Smooth muscle cell (in vitro differentiated cells): ENCODE results near the gene DNASE1L2. TPM values are rescaled to one million over a fixed set of nuclear protein-coding genes. Genes with fewer than 3 reads are reported as not detected.

ENCODE experiments used
- DNase-seq: peaks from one replicate; lab custom pipeline; 2025; ENCODE audit not compliant: unreplicated experiment; lab: John Stamatoyannopoulos, UW
- H2AFZ ChIP-seq: fragments of 200-600 bp; sonication (generic); 2 replicates; pipeline ENCODE4 v1.6.0; 2016; ENCODE audit warnings: antibody characterized with exemption, low read depth, mild to moderate bottlenecking
- H3F3A ChIP-seq: fragments of 200-600 bp; sonication (generic); 2 replicates; pipeline ENCODE4 v1.6.0; 2017; ENCODE audit warnings: antibody characterized with exemption, low read depth
- H3K27ac ChIP-seq: fragments of 200-600 bp; sonication (generic); 2 replicates; pipeline ENCODE4 v1.5.1; 2016; ENCODE audit warnings: low read depth, mild to moderate bottlenecking
- H3K27me3 ChIP-seq: fragments of 200-600 bp; sonication (generic); 2 replicates; pipeline ENCODE4 v1.6.1; 2016; ENCODE audit warnings: low read depth, mild to moderate bottlenecking
- H3K36me3 ChIP-seq: fragments of 200-600 bp; sonication (generic); 2 replicates; pipeline ENCODE4 v1.5.1; 2016; ENCODE audit warnings: low read depth
- H3K4me1 ChIP-seq: fragments of 200-600 bp; sonication (generic); 2 replicates; pipeline ENCODE4 v1.5.1; 2016; ENCODE audit warnings: low read depth
- H3K4me2 ChIP-seq: fragments of 200-600 bp; sonication (generic); 2 replicates; pipeline ENCODE4 v1.6.0; 2016; ENCODE audit warnings: mild to moderate bottlenecking
- H3K4me3 ChIP-seq: fragments of 200-600 bp; sonication (generic); 2 replicates; pipeline ENCODE4 v1.5.1; 2016; ENCODE audit warnings: mild to moderate bottlenecking
- H3K79me2 ChIP-seq: fragments of 200-600 bp; sonication (generic); 2 replicates; pipeline ENCODE4 v1.6.0; 2016; ENCODE audit warnings: low read depth, mild to moderate bottlenecking
- H3K9ac ChIP-seq: fragments of 200-600 bp; sonication (generic); 2 replicates; pipeline ENCODE4 v1.6.0; 2016; ENCODE audit warnings: low read depth
- H3K9me3 ChIP-seq: fragments of 200-600 bp; sonication (generic); replicated peaks from 2 replicates; pipeline ENCODE4 v1.5.1; 2016; ENCODE audit warnings: low read depth
- H4K20me1 ChIP-seq: fragments of 200-600 bp; sonication (generic); 2 replicates; pipeline ENCODE4 v1.6.0; 2016; ENCODE audit warnings: low read depth
- CTCF ChIP-seq: fragments of 200-600 bp; sonication (generic); IDR thresholded peaks from 2 replicates; pipeline ENCODE4 v1.5.1; 2017; ENCODE audit warnings: borderline replicate concordance, mild to moderate bottlenecking, antibody characterized with exemption; ENCODE audit not compliant: insufficient read depth, poor library complexity, severe bottlenecking
- WGBS: methylation state at CpG from one replicate; pipeline ENCODE4 v1.1.7; 2016; ENCODE audit warnings: low lambda C conversion rate; 5-methylcytosine and 5-hydroxymethylcytosine counted together
- microRNA counts: library from miRNA; unstranded; fragments of <30 nt; microRNA quantifications from one replicate; lab custom pipeline; 2016
- microRNA-seq: library from miRNA; unstranded; fragments of <30 nt; microRNA quantifications from one replicate; pipeline ENCODE4, GENCODE V29; 2016; ENCODE audit warnings: borderline number of aligned reads
- polyA plus RNA-seq: library from polyadenylated mRNA; unstranded; fragments of >200 nt; fragmentation: Nextera tagmentation; extraction: Ambion mirVana; gene quantifications from 2 replicates; pipeline ENCODE4 v1.2.1, GENCODE V29; 2016
- small RNA-seq: library from RNA; depleted of rRNA; stranded (forward); fragments of <200 nt; gene quantifications from one replicate; pipeline ENCODE3, GENCODE V24; 2014
- total RNA-seq: library from RNA; depleted of rRNA; stranded (reverse); fragments of >200 nt; gene quantifications from 2 replicates; pipeline ENCODE4 v1.2.3, GENCODE V29; 2014

Gene DNASE1L2
- total and polyA plus RNA-seq, 2 experiments from 2014 or later = 0.13 to 0.25 TPM

DNA sequence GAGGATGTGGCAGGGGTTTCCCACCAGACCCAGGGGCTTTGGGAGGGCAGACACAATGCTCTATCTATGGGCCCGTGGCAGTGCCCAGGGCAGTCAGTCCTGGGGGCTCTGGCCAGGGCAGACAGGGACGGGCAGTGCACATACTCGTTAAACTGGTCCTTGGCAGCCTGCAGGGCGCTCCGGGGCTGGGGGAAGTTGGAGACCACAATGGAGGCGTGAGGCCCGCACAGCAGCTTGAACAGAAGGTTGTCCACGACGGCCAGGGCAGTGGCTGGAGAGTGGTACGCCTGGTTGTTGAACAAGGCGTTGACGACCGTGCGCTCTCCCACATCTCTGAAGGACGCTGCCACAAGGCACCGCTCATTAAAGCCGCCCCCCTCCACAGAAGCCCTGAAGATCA lies 50.3 kb downstream of the DNASE1L2 start:
- TF ChIP-seq CTCF = no peak
- 92% methylated on average over 17 of the region's 17 CpGs for WGBS

DNA sequence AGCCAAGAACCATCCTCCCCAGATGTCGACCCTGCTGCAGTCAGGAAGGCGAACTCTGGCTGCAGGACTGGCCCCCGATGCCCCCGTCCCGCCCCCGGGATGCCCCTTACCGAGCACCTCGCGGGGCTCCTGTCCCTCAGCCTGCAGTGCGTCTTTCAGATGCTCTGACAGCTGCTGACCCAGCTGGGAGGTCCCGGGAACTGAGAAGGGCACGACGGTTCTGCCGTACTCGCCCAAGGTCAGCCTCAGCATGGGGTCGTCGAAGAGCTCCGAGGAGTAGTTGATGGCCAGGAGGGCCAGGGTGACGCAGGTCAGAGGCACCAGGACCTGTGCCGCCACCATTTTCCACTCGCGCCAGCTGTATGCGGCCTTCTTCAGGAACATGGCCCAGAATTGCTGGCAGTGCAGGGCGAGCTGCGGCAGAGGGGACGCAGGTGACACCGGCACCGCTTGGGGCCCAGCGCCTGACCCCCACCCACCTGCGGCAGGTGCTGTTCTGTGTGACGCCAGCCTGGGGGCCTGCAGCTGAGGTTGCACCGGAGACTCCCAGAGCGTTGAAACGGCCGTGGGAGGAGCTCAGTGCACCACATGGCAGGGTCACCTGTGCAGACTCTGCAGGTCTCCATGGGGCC lies 51.8 kb downstream of the DNASE1L2 start:
- H3K27ac ChIP-seq = no peak overlapping the region
- no peak for TF ChIP-seq CTCF
- WGBS = 92% methylated on average over 25 of the region's 35 CpGs
- DNase-seq = no peak
- H3K4me3 ChIP-seq = no peak overlapping the region
- H3K9ac ChIP-seq = no peak overlapping the region
- no peaks in the 10 kb centered on the region for H3K79me2 ChIP-seq
- H3K9me3 ChIP-seq = no peaks in the 10 kb centered on the region
- no peaks in the 10 kb centered on the region for H3K36me3 ChIP-seq
- H3F3A ChIP-seq = no peaks in the 10 kb centered on the region
- H2AFZ ChIP-seq = no peak overlapping the region
- H3K27me3 ChIP-seq = no peaks in the 10 kb centered on the region
- no peaks in the 10 kb centered on the region for H4K20me1 ChIP-seq
- no peaks in the 10 kb centered on the region for H3K4me1 ChIP-seq
- no peak overlapping the region for H3K4me2 ChIP-seq

More for the DNA sequence above, 50.3 kb downstream of the DNASE1L2 start:
- peaks cover 2% of the 10 kb centered on the region for H3K27me3 ChIP-seq
- H3K4me1 ChIP-seq = no peaks in the 10 kb centered on the region
- no peak overlapping the region for H2AFZ ChIP-seq
- no peak overlapping the region for H3K9ac ChIP-seq
- no peaks in the 10 kb centered on the region for H3K9me3 ChIP-seq
- no peak overlapping the region for H3K27ac ChIP-seq
- H3K79me2 ChIP-seq = no peaks in the 10 kb centered on the region
- no peaks in the 10 kb centered on the region for H3K36me3 ChIP-seq
- no peak overlapping the region for H3K4me3 ChIP-seq
- DNase-seq = no peak
- H3F3A ChIP-seq = no peaks in the 10 kb centered on the region
- H4K20me1 ChIP-seq = no peaks in the 10 kb centered on the region
- H3K4me2 ChIP-seq = no peak overlapping the region

MicroRNAs encoded within 50 kb of the gene (microRNA counts, 767-probe panel; counts per million panel counts)
- microRNA hsa-miR-940 (lab: Ali Mortazavi, UCI) = 183 counts per million

Small RNA genes lying within 50 kb of the gene (microRNA-seq; reads per million reads assigned to microRNA genes)
- gene MIR3677 (not detected), gene MIR4717 (not detected)

Small RNA genes lying within 50 kb of the gene (small RNA-seq; reads per million reads assigned to genes)
- not detected for gene MIR3677
- not detected for gene MIR4717

Other genes with a start within 250 kb of the DNASE1L2 start
- 3.0 and 4.4 TPM in 2 replicates for gene SYNGR3, start 246.5 kb upstream of the DNASE1L2 start, total RNA-seq
- gene SYNGR3, start 246.5 kb upstream of the DNASE1L2 start, polyA plus RNA-seq = 8.7 and 16.8 TPM in 2 replicates
- gene ZNF598, start 226.6 kb upstream of the DNASE1L2 start, total RNA-seq = 23.2 and 27.2 TPM in 2 replicates
- gene ZNF598, start 226.6 kb upstream of the DNASE1L2 start, polyA plus RNA-seq = 27.9 and 32.7 TPM in 2 replicates
- 13.1 and 30.9 TPM in 2 replicates for gene NPW, start 216.7 kb upstream of the DNASE1L2 start, total RNA-seq
- gene NPW, start 216.7 kb upstream of the DNASE1L2 start, polyA plus RNA-seq = 185 and 193 TPM in 2 replicates
- gene NHERF2, start 209.5 kb upstream of the DNASE1L2 start, total RNA-seq = 14.4 and 21.8 TPM in 2 replicates
- 40.2 and 56.8 TPM in 2 replicates for gene NHERF2, start 209.5 kb upstream of the DNASE1L2 start, polyA plus RNA-seq
- gene NTHL1, start 188.6 kb upstream of the DNASE1L2 start, total RNA-seq = 14.6 and 23.8 TPM in 2 replicates
- 36.5 and 39.3 TPM in 2 replicates for gene NTHL1, start 188.6 kb upstream of the DNASE1L2 start, polyA plus RNA-seq
- gene TSC2, start 188.5 kb upstream of the DNASE1L2 start, total RNA-seq = 29.7 and 64.5 TPM in 2 replicates
- 74.7 and 110 TPM in 2 replicates for gene TSC2, start 188.5 kb upstream of the DNASE1L2 start, polyA plus RNA-seq
- gene PKD1, start 100.5 kb upstream of the DNASE1L2 start, total RNA-seq = 68.2 and 70.1 TPM in 2 replicates
- gene PKD1, start 100.5 kb upstream of the DNASE1L2 start, polyA plus RNA-seq = 47.9 and 71.3 TPM in 2 replicates
- gene RAB26, start 87.8 kb upstream of the DNASE1L2 start, total RNA-seq = not detected in 2 replicates
- gene RAB26, start 87.8 kb upstream of the DNASE1L2 start, polyA plus RNA-seq = 1.3 and 3.4 TPM in 2 replicates
- gene TRAF7, start 80.7 kb upstream of the DNASE1L2 start, total RNA-seq = 52.6 and 59.9 TPM in 2 replicates
- gene TRAF7, start 80.7 kb upstream of the DNASE1L2 start, polyA plus RNA-seq = 27.5 and 28.0 TPM in 2 replicates
- gene CASKIN1, start 39.8 kb upstream of the DNASE1L2 start, total RNA-seq = 0.45 TPM in 2 replicates
- 0.09 and 0.77 TPM in 2 replicates for gene CASKIN1, start 39.8 kb upstream of the DNASE1L2 start, polyA plus RNA-seq
- gene MLST8, start 31.0 kb upstream of the DNASE1L2 start, total RNA-seq = 37.2 and 38.1 TPM in 2 replicates
- 61.8 and 67.0 TPM in 2 replicates for gene MLST8, start 31.0 kb upstream of the DNASE1L2 start, polyA plus RNA-seq
- gene BRICD5, start 25.6 kb upstream of the DNASE1L2 start, total RNA-seq = 2.0 and 2.4 TPM in 2 replicates
- gene BRICD5, start 25.6 kb upstream of the DNASE1L2 start, polyA plus RNA-seq = 4.7 and 14.1 TPM in 2 replicates
- 17.2 and 21.6 TPM in 2 replicates for gene PGP, start 21.6 kb upstream of the DNASE1L2 start, total RNA-seq
- 30.1 and 32.9 TPM in 2 replicates for gene PGP, start 21.6 kb upstream of the DNASE1L2 start, polyA plus RNA-seq
- 12.1 and 17.1 TPM in 2 replicates for gene E4F1, start 12.9 kb upstream of the DNASE1L2 start, total RNA-seq
- 22.4 and 25.9 TPM in 2 replicates for gene E4F1, start 12.9 kb upstream of the DNASE1L2 start, polyA plus RNA-seq
- gene ECI1, start 15.1 kb downstream of the DNASE1L2 start, total RNA-seq = 23.6 and 45.7 TPM in 2 replicates
- 86.9 and 89.2 TPM in 2 replicates for gene ECI1, start 15.1 kb downstream of the DNASE1L2 start, polyA plus RNA-seq
- gene RNPS1, start 31.7 kb downstream of the DNASE1L2 start, total RNA-seq = 82.9 and 87.9 TPM in 2 replicates
- gene RNPS1, start 31.7 kb downstream of the DNASE1L2 start, polyA plus RNA-seq = 192 and 206 TPM in 2 replicates
- 0.76 and 2.2 TPM in 2 replicates for gene ABCA3, start 104.3 kb downstream of the DNASE1L2 start, total RNA-seq
- 1.4 and 1.7 TPM in 2 replicates for gene ABCA3, start 104.3 kb downstream of the DNASE1L2 start, polyA plus RNA-seq
- 3.6 and 4.9 TPM in 2 replicates for gene CCNF, start 193.0 kb downstream of the DNASE1L2 start, total RNA-seq
- gene CCNF, start 193.0 kb downstream of the DNASE1L2 start, polyA plus RNA-seq = 6.6 and 12.8 TPM in 2 replicates
- 4.7 and 8.0 TPM in 2 replicates for gene TEDC2, start 223.7 kb downstream of the DNASE1L2 start, total RNA-seq
- gene TEDC2, start 223.7 kb downstream of the DNASE1L2 start, polyA plus RNA-seq = 8.5 and 13.3 TPM in 2 replicates
- gene NTN3, start 234.9 kb downstream of the DNASE1L2 start, total RNA-seq = 0.18 and 5.2 TPM in 2 replicates
- 0.23 and 0.57 TPM in 2 replicates for gene NTN3, start 234.9 kb downstream of the DNASE1L2 start, polyA plus RNA-seq
- 5.1 and 9.2 TPM in 2 replicates for gene TBC1D24, start 238.7 kb downstream of the DNASE1L2 start, total RNA-seq
- 4.9 and 5.5 TPM in 2 replicates for gene TBC1D24, start 238.7 kb downstream of the DNASE1L2 start, polyA plus RNA-seq